A172 (cell line): Measurements from ENCODE around the gene PSMD2. TPM values are rescaled to one million over a fixed set of nuclear protein-coding genes. Genes with fewer than 3 reads are reported as not detected.

Experiments
- DNase-seq: peaks from one replicate; pipeline ENCODE4 v3.0.0-alpha.2; 2015; ENCODE audit warnings: low spot score
- total RNA-seq: library from RNA; depleted of rRNA; stranded (reverse); fragments of >200 nt; shearing (Covaris generic); gene quantifications from 2 replicates; pipeline ENCODE4 v1.2.3, GENCODE V29; 2014; rRNA removed

Gene PSMD2
- total RNA-seq, 1 experiment from 2014 or later, result 633 TPM

DNA sequence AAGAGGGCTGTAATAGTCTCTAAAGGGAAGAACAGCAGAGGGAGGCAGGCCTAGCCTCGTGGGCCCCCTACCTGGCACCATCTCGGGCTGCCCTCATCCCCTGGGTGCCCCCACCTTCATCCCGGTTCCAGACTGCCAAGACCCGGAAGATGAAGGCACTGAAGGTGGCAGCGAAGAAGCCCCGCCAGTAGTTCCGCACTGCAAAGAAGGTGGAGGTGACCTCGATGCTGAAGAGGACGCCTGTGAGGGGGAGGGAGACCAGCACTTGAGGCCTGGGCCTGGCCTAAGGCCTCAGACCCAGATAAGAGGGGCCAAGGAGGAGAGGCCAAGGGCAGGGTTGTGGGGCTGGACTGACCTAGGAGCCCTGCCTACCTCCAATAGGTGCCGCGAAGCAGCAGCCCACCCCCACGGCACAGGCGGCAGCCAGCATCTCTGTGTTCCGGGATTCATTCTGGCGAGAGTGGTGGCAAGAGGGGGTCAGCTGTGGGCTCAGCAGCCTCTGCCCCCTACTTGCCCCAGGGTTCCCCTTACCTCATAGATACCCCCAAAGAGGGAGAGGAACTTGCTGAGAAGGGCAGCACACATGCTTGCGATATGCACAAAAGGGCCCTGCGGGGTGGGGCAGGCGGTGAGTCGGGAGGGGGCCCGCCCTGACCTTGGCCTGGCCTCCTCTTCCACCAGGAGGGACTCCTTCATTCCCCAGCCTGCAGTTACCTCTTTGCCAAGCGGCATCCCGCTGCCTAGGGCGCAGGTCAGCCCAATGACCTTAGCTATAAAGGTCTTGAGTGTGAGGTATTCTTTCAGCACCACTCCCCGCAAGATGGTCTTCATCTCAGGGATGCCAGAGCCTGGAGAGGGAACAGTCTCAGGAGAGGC, 58.4 kb downstream of the PSMD2 start:
- DNase-seq, result no peak

DNA sequence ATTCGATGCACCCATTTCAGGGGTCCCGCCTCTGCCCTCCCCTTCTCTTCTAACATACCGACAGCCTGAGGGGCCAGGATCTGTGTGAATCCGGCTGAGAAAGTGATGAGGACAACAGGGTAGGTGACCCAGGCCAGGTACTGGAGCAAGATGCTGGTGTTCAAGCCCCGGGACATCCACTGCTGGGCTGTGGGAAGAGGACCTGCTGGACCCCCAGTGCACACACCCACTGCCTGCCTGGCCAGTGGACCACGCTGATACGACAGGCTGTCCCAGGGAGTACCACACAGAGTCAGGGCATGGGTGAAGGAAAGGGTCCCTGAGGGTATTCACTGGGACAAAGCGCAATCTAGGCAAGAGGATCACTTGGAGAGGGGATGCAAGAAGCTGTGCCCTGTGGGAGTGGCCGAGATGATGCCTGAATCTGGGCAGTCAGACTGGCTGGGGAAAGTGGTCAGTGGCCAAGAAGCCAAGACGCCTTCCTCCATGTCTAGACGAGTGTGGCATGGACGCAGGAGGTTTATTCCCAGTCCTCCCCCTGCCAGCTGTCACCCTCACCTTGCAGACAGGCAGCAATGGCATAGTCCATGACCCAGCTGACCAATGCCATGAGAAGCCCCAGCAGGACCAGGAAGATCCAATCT, 59.2 kb downstream of the PSMD2 start:
- no peak for DNase-seq

Other genes with a start within 250 kb of the PSMD2 start
- gene HTR3C, start 246.2 kb upstream of the PSMD2 start, total RNA-seq, result not detected in 2 replicates
- gene HTR3E, start 202.2 kb upstream of the PSMD2 start, total RNA-seq, result not detected in 2 replicates
- 37.4 and 42.6 TPM in 2 replicates for gene EIF2B5, start 163.9 kb upstream of the PSMD2 start, total RNA-seq
- 36.2 and 38.3 TPM in 2 replicates for gene DVL3, start 143.9 kb upstream of the PSMD2 start, total RNA-seq
- gene AP2M1, start 124.4 kb upstream of the PSMD2 start, total RNA-seq, result 717 and 879 TPM in 2 replicates
- gene ABCF3, start 113.0 kb upstream of the PSMD2 start, total RNA-seq, result 32.3 and 46.9 TPM in 2 replicates
- gene VWA5B2, start 69.7 kb upstream of the PSMD2 start, total RNA-seq, result 0.36 and 0.72 TPM in 2 replicates
- 57.5 and 68.3 TPM in 2 replicates for gene ALG3, start 50.3 kb upstream of the PSMD2 start, total RNA-seq
- 7.8 and 8.2 TPM in 2 replicates for gene EEF1AKMT4, start 49.6 kb upstream of the PSMD2 start, total RNA-seq
- 1.6 and 1.8 TPM in 2 replicates for gene CAMK2N2, start 37.7 kb upstream of the PSMD2 start, total RNA-seq
- not detected in 2 replicates for gene ECE2, start 23.2 kb upstream of the PSMD2 start, total RNA-seq
- gene EIF4G1, start 15.4 kb downstream of the PSMD2 start, total RNA-seq, result 422 and 446 TPM in 2 replicates
- gene FAM131A, start 38.4 kb downstream of the PSMD2 start, total RNA-seq, result 0.62 and 0.65 TPM in 2 replicates
- 3.0 and 8.8 TPM in 2 replicates for gene CLCN2, start 62.4 kb downstream of the PSMD2 start, total RNA-seq
- gene POLR2H, start 62.5 kb downstream of the PSMD2 start, total RNA-seq, result 182 and 190 TPM in 2 replicates
- 0.14 and 0.43 TPM in 2 replicates for gene THPO, start 79.0 kb downstream of the PSMD2 start, total RNA-seq
- gene CHRD, start 80.8 kb downstream of the PSMD2 start, total RNA-seq, result 0.33 and 5.6 TPM in 2 replicates